Measurements from ENCODE around the gene WDR6. TPM values are rescaled to one million over a fixed set of nuclear protein-coding genes. Genes with fewer than 3 reads are reported as not detected.

Gene WDR6
- total RNA-seq, 1 experiment from 2014 or later = 213 TPM

DNA sequence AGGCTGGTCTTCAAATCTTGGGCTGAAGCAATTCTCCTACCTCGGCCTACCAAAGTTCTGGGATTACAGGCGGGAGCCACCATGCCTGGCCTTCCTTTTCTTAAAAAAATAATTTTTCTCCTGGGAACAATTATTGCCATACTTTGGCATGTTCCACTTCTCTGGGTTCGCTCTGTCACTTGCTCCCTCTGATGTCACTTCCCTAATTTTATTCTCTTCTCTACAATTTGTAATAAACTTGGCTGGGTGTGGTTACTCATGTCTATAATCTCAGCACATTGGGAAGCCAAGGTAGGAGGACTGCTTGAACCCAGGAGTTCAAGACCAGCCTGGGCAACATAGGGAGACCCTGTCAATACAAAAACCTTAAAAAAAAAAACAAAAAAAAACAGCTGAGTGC is 28.1 kb downstream of the WDR6 start:
- Mint-ChIP-seq H3K36me3 (peaks cover 39% of the 10 kb centered on the region), H3K27ac (no peak overlapping the region), H3K27me3 (ENCODE audit: low read depth) (no peaks in the 10 kb centered on the region), H3K4me1 (no peaks in the 10 kb centered on the region), H3K4me3 (no peak overlapping the region), H3K9me3 (no peaks in the 10 kb centered on the region)
- TF ChIP-seq GABPB1 (CRISPR knock-in tag; IDR thresholded peaks at IDR 0.05) (no peak), NR2C2 (CRISPR knock-in tag; IDR thresholded peaks at IDR 0.05) (no peak), ZNF423 (CRISPR knock-in tag; IDR thresholded peaks at IDR 0.05) (no peak), ELF4 (CRISPR knock-in tag; IDR thresholded peaks at IDR 0.05; ENCODE audit: low read depth) (no peak), GRHL2 (CRISPR knock-in tag; IDR thresholded peaks at IDR 0.05; ENCODE audit: insufficient replicate concordance, severe bottlenecking) (no peak)
- TF ChIP-seq, protein P1, sequence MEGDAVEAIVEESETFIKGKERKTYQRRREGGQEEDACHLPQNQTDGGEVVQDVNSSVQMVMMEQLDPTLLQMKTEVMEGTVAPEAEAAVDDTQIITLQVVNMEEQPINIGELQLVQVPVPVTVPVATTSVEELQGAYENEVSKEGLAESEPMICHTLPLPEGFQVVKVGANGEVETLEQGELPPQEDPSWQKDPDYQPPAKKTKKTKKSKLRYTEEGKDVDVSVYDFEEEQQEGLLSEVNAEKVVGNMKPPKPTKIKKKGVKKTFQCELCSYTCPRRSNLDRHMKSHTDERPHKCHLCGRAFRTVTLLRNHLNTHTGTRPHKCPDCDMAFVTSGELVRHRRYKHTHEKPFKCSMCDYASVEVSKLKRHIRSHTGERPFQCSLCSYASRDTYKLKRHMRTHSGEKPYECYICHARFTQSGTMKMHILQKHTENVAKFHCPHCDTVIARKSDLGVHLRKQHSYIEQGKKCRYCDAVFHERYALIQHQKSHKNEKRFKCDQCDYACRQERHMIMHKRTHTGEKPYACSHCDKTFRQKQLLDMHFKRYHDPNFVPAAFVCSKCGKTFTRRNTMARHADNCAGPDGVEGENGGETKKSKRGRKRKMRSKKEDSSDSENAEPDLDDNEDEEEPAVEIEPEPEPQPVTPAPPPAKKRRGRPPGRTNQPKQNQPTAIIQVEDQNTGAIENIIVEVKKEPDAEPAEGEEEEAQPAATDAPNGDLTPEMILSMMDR (IDR thresholded peaks at IDR 0.05) = no peak
- POLR2A ChIA-PET = no interaction called here
- DNase-seq (ENCODE audit: low spot score) (no peak), ATAC-seq (no peak)
- CTCF ChIA-PET = no interaction called here

DNA sequence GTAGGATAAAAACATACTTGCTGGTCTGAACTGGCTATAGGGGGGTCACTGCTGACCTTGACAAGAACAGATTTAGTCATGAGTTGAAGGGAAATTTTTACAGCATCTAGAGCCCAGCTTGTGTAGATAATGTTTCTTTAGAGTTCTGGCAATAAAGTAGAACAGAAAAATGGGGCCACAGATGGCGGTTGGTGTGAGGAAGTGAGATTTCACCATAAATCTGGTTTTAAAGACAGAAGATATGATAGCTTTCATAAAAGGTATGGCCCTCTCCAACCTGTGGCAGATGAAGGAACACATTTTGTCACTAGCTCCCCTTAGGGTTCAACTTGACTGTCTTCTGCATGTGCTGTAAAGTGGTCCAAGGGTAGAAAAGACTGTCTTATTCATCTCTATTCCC is 46.4 kb downstream of the WDR6 start:
- ATAC-seq (no peak), DNase-seq (ENCODE audit: low spot score) (no peak)
- no peak overlapping the region for H3K4me3 Mint-ChIP-seq
- no peaks in the 10 kb centered on the region for H3K9me3 Mint-ChIP-seq
- ChIA-PET POLR2A (no interaction called here), CTCF (no interaction called here)
- peaks cover 65% of the 10 kb centered on the region for H3K36me3 Mint-ChIP-seq
- TF ChIP-seq HMGA2 (CRISPR knock-in tag; IDR thresholded peaks at IDR 0.05) (no peak), GTF2I (CRISPR knock-in tag; conservative IDR thresholded peaks at IDR 0.05) (no peak), ZNF671 (CRISPR knock-in tag; IDR thresholded peaks at IDR 0.05) (no peak), EMX1 (CRISPR knock-in tag; IDR thresholded peaks at IDR 0.05) (no peak), FOXJ3 (CRISPR knock-in tag; IDR thresholded peaks at IDR 0.05; ENCODE audit: borderline replicate concordance) (no peak)
- TF ChIP-seq, protein P2, sequence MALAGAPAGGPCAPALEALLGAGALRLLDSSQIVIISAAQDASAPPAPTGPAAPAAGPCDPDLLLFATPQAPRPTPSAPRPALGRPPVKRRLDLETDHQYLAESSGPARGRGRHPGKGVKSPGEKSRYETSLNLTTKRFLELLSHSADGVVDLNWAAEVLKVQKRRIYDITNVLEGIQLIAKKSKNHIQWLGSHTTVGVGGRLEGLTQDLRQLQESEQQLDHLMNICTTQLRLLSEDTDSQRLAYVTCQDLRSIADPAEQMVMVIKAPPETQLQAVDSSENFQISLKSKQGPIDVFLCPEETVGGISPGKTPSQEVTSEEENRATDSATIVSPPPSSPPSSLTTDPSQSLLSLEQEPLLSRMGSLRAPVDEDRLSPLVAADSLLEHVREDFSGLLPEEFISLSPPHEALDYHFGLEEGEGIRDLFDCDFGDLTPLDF (CRISPR knock-in tag; IDR thresholded peaks at IDR 0.05) = no peak
- TF ChIP-seq, protein P3, sequence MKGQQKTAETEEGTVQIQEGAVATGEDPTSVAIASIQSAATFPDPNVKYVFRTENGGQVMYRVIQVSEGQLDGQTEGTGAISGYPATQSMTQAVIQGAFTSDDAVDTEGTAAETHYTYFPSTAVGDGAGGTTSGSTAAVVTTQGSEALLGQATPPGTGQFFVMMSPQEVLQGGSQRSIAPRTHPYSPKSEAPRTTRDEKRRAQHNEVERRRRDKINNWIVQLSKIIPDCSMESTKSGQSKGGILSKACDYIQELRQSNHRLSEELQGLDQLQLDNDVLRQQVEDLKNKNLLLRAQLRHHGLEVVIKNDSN (CRISPR knock-in tag; IDR thresholded peaks at IDR 0.05) = no peak
- TF ChIP-seq, protein P4, sequence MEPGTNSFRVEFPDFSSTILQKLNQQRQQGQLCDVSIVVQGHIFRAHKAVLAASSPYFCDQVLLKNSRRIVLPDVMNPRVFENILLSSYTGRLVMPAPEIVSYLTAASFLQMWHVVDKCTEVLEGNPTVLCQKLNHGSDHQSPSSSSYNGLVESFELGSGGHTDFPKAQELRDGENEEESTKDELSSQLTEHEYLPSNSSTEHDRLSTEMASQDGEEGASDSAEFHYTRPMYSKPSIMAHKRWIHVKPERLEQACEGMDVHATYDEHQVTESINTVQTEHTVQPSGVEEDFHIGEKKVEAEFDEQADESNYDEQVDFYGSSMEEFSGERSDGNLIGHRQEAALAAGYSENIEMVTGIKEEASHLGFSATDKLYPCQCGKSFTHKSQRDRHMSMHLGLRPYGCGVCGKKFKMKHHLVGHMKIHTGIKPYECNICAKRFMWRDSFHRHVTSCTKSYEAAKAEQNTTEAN (CRISPR knock-in tag; IDR thresholded peaks at IDR 0.05) = no peak
- H3K4me1 Mint-ChIP-seq = no peaks in the 10 kb centered on the region
- no peaks in the 10 kb centered on the region for H3K27me3 Mint-ChIP-seq (ENCODE audit: low read depth)
- no peak overlapping the region for H3K27ac Mint-ChIP-seq

DNA sequence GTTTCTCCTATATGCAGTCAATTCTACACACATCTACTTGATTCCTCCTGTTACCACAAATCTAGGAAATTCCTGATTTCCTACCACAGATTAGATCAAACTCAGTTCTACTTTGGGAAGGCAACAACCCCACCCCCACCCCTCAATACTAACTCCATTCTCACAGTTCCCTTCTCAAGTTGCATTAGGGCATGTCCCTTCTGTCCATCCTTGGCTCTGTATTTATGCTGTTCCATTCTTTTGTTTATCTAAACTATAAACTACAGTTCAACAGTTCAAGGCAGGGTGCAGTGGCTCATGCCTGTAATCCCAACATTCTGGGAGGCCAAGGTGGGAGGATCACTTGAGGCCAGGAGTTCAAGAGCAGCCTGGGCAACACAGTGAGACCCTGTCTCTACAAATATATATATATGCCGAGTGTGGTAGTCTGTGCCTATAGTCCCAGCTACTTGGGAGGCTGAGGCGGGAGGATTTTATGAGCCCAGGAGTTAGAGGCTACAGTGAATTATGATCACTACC is 47.2 kb downstream of the WDR6 start:
- Mint-ChIP-seq H3K27ac (no peak overlapping the region), H3K4me1 (no peaks in the 10 kb centered on the region), H3K4me3 (no peak overlapping the region), H3K36me3 (peaks cover 61% of the 10 kb centered on the region), H3K9me3 (no peaks in the 10 kb centered on the region), H3K27me3 (ENCODE audit: low read depth) (no peaks in the 10 kb centered on the region)
- ChIA-PET POLR2A (no interaction called here), CTCF (interaction anchor here (0.6 kb wide), 1 partner anchor 8 kb away, joined by 4 read pairs; no protein-coding TSS in a partner anchor)
- DNase-seq (ENCODE audit: low spot score) = no peak
- no peak for ATAC-seq
- TF ChIP-seq GTF2I (CRISPR knock-in tag; conservative IDR thresholded peaks at IDR 0.05) (no peak), CREB1 (CRISPR knock-in tag; IDR thresholded peaks at IDR 0.05) (no peak), NR2C2 (CRISPR knock-in tag; IDR thresholded peaks at IDR 0.05) (no peak), EMX1 (CRISPR knock-in tag; IDR thresholded peaks at IDR 0.05) (no peak), TP53 (CRISPR knock-in tag; IDR thresholded peaks at IDR 0.05) (no peak), ZNF232 (CRISPR knock-in tag; IDR thresholded peaks at IDR 0.05) (no peak), FOXJ3 (CRISPR knock-in tag; IDR thresholded peaks at IDR 0.05; ENCODE audit: borderline replicate concordance) (no peak), CREM (CRISPR knock-in tag; IDR thresholded peaks at IDR 0.05) (no peak), ZNF396 (CRISPR knock-in tag; IDR thresholded peaks at IDR 0.05; ENCODE audit: borderline replicate concordance) (no peak)
- TF ChIP-seq, protein P5, sequence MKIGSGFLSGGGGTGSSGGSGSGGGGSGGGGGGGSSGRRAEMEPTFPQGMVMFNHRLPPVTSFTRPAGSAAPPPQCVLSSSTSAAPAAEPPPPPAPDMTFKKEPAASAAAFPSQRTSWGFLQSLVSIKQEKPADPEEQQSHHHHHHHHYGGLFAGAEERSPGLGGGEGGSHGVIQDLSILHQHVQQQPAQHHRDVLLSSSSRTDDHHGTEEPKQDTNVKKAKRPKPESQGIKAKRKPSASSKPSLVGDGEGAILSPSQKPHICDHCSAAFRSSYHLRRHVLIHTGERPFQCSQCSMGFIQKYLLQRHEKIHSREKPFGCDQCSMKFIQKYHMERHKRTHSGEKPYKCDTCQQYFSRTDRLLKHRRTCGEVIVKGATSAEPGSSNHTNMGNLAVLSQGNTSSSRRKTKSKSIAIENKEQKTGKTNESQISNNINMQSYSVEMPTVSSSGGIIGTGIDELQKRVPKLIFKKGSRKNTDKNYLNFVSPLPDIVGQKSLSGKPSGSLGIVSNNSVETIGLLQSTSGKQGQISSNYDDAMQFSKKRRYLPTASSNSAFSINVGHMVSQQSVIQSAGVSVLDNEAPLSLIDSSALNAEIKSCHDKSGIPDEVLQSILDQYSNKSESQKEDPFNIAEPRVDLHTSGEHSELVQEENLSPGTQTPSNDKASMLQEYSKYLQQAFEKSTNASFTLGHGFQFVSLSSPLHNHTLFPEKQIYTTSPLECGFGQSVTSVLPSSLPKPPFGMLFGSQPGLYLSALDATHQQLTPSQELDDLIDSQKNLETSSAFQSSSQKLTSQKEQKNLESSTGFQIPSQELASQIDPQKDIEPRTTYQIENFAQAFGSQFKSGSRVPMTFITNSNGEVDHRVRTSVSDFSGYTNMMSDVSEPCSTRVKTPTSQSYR (CRISPR knock-in tag; IDR thresholded peaks at IDR 0.05) = no peak
- TF ChIP-seq, protein P6, sequence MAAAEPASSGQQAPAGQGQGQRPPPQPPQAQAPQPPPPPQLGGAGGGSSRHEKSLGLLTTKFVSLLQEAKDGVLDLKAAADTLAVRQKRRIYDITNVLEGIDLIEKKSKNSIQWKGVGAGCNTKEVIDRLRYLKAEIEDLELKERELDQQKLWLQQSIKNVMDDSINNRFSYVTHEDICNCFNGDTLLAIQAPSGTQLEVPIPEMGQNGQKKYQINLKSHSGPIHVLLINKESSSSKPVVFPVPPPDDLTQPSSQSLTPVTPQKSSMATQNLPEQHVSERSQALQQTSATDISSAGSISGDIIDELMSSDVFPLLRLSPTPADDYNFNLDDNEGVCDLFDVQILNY (CRISPR knock-in tag; IDR thresholded peaks at IDR 0.05) = no peak
